Thoracic aorta (tissue), 2 donors: ENCODE measurements around the gene FOLR1. TPM values are rescaled to one million over a fixed set of nuclear protein-coding genes. Genes with fewer than 3 reads are reported as not detected.

Source experiments
- ATAC-seq: fragments of 150-250 bp; one replicate; pipeline ENCODE4 v1.8.0; 2017; ENCODE audit warnings: low read depth; ENCODE audit not compliant: insufficient number of reproducible peaks, low FRiP score
- DNase-seq: peaks from one replicate; pipeline ENCODE4 v3.0.0-alpha.2; 2020; ENCODE audit warnings: low spot score
- H3K27ac ChIP-seq, 2 donors: fragments of 200-600 bp; sonication (generic); 1 replicate in 1 of 2; 2 replicates in 1 of 2; pipeline ENCODE4 v1.5.1; 2016; ENCODE audit warnings: mild to moderate bottlenecking in 2 of 2, moderate library complexity in 2 of 2
- H3K27me3 ChIP-seq: fragments of 200-600 bp; sonication (generic); replicated peaks from 2 replicates; pipeline ENCODE4 v1.6.0; 2016; ENCODE audit warnings: mild to moderate bottlenecking; ENCODE audit not compliant: insufficient read depth
- H3K36me3 ChIP-seq: fragments of 200-600 bp; sonication (generic); one replicate; pipeline ENCODE4 v1.5.1; 2016
- H3K4me1 ChIP-seq, 2 donors: fragments of 200-600 bp; sonication (generic); 1 replicate in 1 of 2; 2 replicates in 1 of 2; pipeline versions ENCODE4 v1.5.1 to v1.6.0; 2016; ENCODE audit warnings: low read depth in 2 of 2, mild to moderate bottlenecking in 1 of 2; ENCODE audit not compliant: control insufficient read depth in 1 of 2
- H3K4me3 ChIP-seq: fragments of 200-600 bp; sonication (generic); 2 replicates; pipeline ENCODE4 v1.5.1; 2016; ENCODE audit warnings: mild to moderate bottlenecking
- H3K9me3 ChIP-seq: fragments of 200-600 bp; sonication (generic); 2 replicates; pipeline ENCODE4 v1.5.1; 2016
- CTCF ChIP-seq: fragments of 200-600 bp; sonication (generic); IDR thresholded peaks from one replicate; pipeline ENCODE4 v1.5.1; 2019; ENCODE audit warnings: antibody characterized with exemption
- total RNA-seq, 2 donors: library from RNA; depleted of rRNA; stranded (reverse); fragments of >200 nt; gene quantifications; one replicate each; pipeline versions ENCODE4 v1.1.0 to v1.2.3, GENCODE V29; 2016

The FOLR1 gene
- total RNA-seq, 2 donors from 2014 or later = not detected

- Histone ChIP-seq H3K27me3 (no peaks in the 10 kb centered on the region), H3K27ac (no peak overlapping the region), H3K4me1 (peaks cover 0 to 6% of the 10 kb centered on the region in 2 donors), H3K4me3 (no peak overlapping the region), H3K9me3 (no peaks in the 10 kb centered on the region), H3K36me3 (peaks cover 87% of the 10 kb centered on the region)
- no peak for TF ChIP-seq CTCF
- no peak for DNase-seq
- no peak for ATAC-seq
These were observed 41.3 kb downstream of the FOLR1 start for GRCh38 chr11:72233056-72233772.

- H3K36me3 ChIP-seq = peaks cover 80% of the 10 kb centered on the region
- peaks cover 0 to 12% of the 10 kb centered on the region in 2 donors for H3K4me1 ChIP-seq
- H3K27me3 ChIP-seq = no peaks in the 10 kb centered on the region
- no peaks in the 10 kb centered on the region for H3K9me3 ChIP-seq
- no peak for ATAC-seq
- no peak for DNase-seq
- no peak overlapping the region for H3K4me3 ChIP-seq
- no peak for TF ChIP-seq CTCF
- H3K27ac ChIP-seq = no peak overlapping the region
These were observed 42.0 kb downstream of the FOLR1 start for GRCh38 chr11:72233773-72234513.

GRCh38 chr11:72234514-72234830 is 42.5 kb downstream of the FOLR1 start:
- no peak for ATAC-seq
- H3K27ac ChIP-seq = no peak overlapping the region
- H3K27me3 ChIP-seq = no peaks in the 10 kb centered on the region
- peaks cover 75% of the 10 kb centered on the region for H3K36me3 ChIP-seq
- H3K4me3 ChIP-seq = no peak overlapping the region
- peaks cover 5 to 17% of the 10 kb centered on the region in 2 donors for H3K4me1 ChIP-seq
- TF ChIP-seq CTCF = no peak
- no peak for DNase-seq
- no peaks in the 10 kb centered on the region for H3K9me3 ChIP-seq

GRCh38 chr11:72234920-72235319 is 43.0 kb downstream of the FOLR1 start:
- Histone ChIP-seq H3K9me3 (no peaks in the 10 kb centered on the region), H3K4me3 (no peak overlapping the region), H3K4me1 (peaks cover 5 to 18% of the 10 kb centered on the region in 2 donors), H3K27me3 (no peaks in the 10 kb centered on the region), H3K36me3 (peaks cover 70% of the 10 kb centered on the region), H3K27ac (no peak overlapping the region)
- no peak for ATAC-seq
- DNase-seq = no peak
- no peak for TF ChIP-seq CTCF

GRCh38 chr11:72235351-72236057 is 43.6 kb downstream of the FOLR1 start:
- no peak for TF ChIP-seq CTCF
- Histone ChIP-seq H3K27me3 (no peaks in the 10 kb centered on the region), H3K27ac (no peak overlapping the region), H3K9me3 (no peaks in the 10 kb centered on the region), H3K4me1 (peaks cover 11 to 24% of the 10 kb centered on the region in 2 donors), H3K36me3 (peaks cover 64% of the 10 kb centered on the region), H3K4me3 (no peak overlapping the region)
- DNase-seq = no peak
- ATAC-seq = no peak
